ENCODE results near the gene UBN2. TPM values are rescaled to one million over a fixed set of nuclear protein-coding genes. Genes with fewer than 3 reads are reported as not detected.

The UBN2 gene
- total and polyA plus RNA-seq, 10 of the 15 experiments (the other 5 are each of a cell fraction or from before 2014, with no cell fraction given) = 0.27 to 8.5 (median 2.5) TPM

- DNase-seq (ENCODE audit: low read depth, low spot score) (no peak), ATAC-seq (no peak), FAIRE-seq (no peak)
- TF ChIP-seq GABPA (IDR thresholded peaks at IDR 0.05; ENCODE audit: low read depth) = no peak
- no peak for TF ChIP-seq ZBED1 (IDR thresholded peaks at IDR 0.05; ENCODE audit: borderline replicate concordance)
- no peak for TF ChIP-seq NFYB (IDR thresholded peaks at IDR 0.05; ENCODE audit: insufficient read depth, low read depth, low read length)
- no peak for TF ChIP-seq PAX5 (IDR thresholded peaks at IDR 0.05; ENCODE audit: borderline replicate concordance, low read depth, low read length)
- no peak for TF ChIP-seq HCFC1 (IDR thresholded peaks at IDR 0.05; ENCODE audit: low read length)
- no peak for TF ChIP-seq ATF3 (IDR thresholded peaks at IDR 0.05; ENCODE audit: borderline replicate concordance, extremely low read depth, low read depth, low read length)
- no peaks in the 10 kb centered on the region for H3K79me2 ChIP-seq (ENCODE audit: control insufficient read depth, insufficient read depth, low read length)
- no peak overlapping the region for H2AFZ ChIP-seq (ENCODE audit: control insufficient read depth, low read depth, low read length)
- H3K4me2 ChIP-seq (ENCODE audit: control insufficient read depth, insufficient read depth) = no peak overlapping the region
- no peak overlapping the region for H3K4me3 ChIP-seq
- no peaks in the 10 kb centered on the region for H4K20me1 ChIP-seq (ENCODE audit: control insufficient read depth, insufficient read depth)
- peaks cover 0 to 24% of the 10 kb centered on the region in 2 experiments; a peak in 2 of 4 replicates for H3K36me3 ChIP-seq (ENCODE audit: control insufficient read depth in 2 of 2, insufficient read depth in 2 of 2, low read length in 1 of 2)
- 84% methylated on average over 6 of the region's 6 CpGs for WGBS (ENCODE audit: insufficient coverage, insufficient replicate concordance, low lambda C conversion rate, missing lambda C conversion rate)
- no peaks in the 10 kb centered on the region for H3K27me3 ChIP-seq (replicated peaks in 1 of 2; ENCODE audit: control insufficient read depth in 2 of 2, insufficient read depth in 2 of 2, low read length in 1 of 2)
- intact Hi-C loops (cut with micrococcal nuclease; ENCODE audit: unreplicated experiment) (no loop called here), in situ Hi-C loops (cut with MboI) (no loop called here)
- H3K9ac ChIP-seq (ENCODE audit: control insufficient read depth, insufficient read depth, low read length) = no peak overlapping the region
- SMC1A ChIA-PET (ENCODE audit: uncharacterized antibody, unreplicated experiment) = no interaction called here
- H3K27ac ChIP-seq (ENCODE audit: control insufficient read depth, insufficient read depth) = no peak overlapping the region
- no peaks in the 10 kb centered on the region for H3K9me3 ChIP-seq (replicated peaks; ENCODE audit: control insufficient read depth, insufficient read depth, low read length)
- no peaks in the 10 kb centered on the region for H3K4me1 ChIP-seq (ENCODE audit: control insufficient read depth, insufficient read depth, low read length)
- CTCF ChIA-PET = no interaction called here
- no TSS peak for BruUV-seq (replicated peaks)
- POLR2A ChIA-PET = no interaction called here
- RAD21 ChIA-PET (ENCODE audit: unreplicated experiment) = no interaction called here
These were observed 23.2 kb downstream of the UBN2 start for GRCh38 chr7:139254281-139254680.

GRCh38 chr7:139254728-139255127, 23.7 kb downstream of the UBN2 start:
- ChIA-PET RAD21 (ENCODE audit: unreplicated experiment) (no interaction called here), CTCF (no interaction called here), POLR2A (no interaction called here), SMC1A (ENCODE audit: uncharacterized antibody, unreplicated experiment) (no interaction called here)
- ATAC-seq = no peak
- in situ Hi-C loops (cut with MboI) (no loop called here), intact Hi-C loops (cut with micrococcal nuclease; ENCODE audit: unreplicated experiment) (no loop called here)
- TF ChIP-seq HSF1 (IDR thresholded peaks at IDR 0.05; ENCODE audit: low read depth, low read length) = no peak
- H3K4me2 ChIP-seq (ENCODE audit: control insufficient read depth, insufficient read depth) = no peak overlapping the region
- no peak overlapping the region for H3K4me3 ChIP-seq
- H4K20me1 ChIP-seq (ENCODE audit: control insufficient read depth, insufficient read depth) = no peaks in the 10 kb centered on the region
- no peak overlapping the region for H3K9ac ChIP-seq (ENCODE audit: control insufficient read depth, insufficient read depth, low read length)
- no peaks in the 10 kb centered on the region for H3K79me2 ChIP-seq (ENCODE audit: control insufficient read depth, insufficient read depth, low read length)
- no peaks in the 10 kb centered on the region for H3K4me1 ChIP-seq (ENCODE audit: control insufficient read depth, insufficient read depth, low read length)
- peaks cover 0 to 24% of the 10 kb centered on the region in 2 experiments; a peak in 2 of 4 replicates for H3K36me3 ChIP-seq (ENCODE audit: control insufficient read depth in 2 of 2, insufficient read depth in 2 of 2, low read length in 1 of 2)
- H3K9me3 ChIP-seq (replicated peaks; ENCODE audit: control insufficient read depth, insufficient read depth, low read length) = no peaks in the 10 kb centered on the region
- no peak for DNase-seq (ENCODE audit: low read depth, low spot score)
- no peaks in the 10 kb centered on the region for H3K27me3 ChIP-seq (replicated peaks in 1 of 2; ENCODE audit: control insufficient read depth in 2 of 2, insufficient read depth in 2 of 2, low read length in 1 of 2)
- FAIRE-seq = no peak
- H3K27ac ChIP-seq (ENCODE audit: control insufficient read depth, insufficient read depth) = no peak overlapping the region
- no peak overlapping the region for H2AFZ ChIP-seq (ENCODE audit: control insufficient read depth, low read depth, low read length)
- WGBS (ENCODE audit: insufficient coverage, insufficient replicate concordance, low lambda C conversion rate, missing lambda C conversion rate) = 87% methylated on average over 4 of the region's 4 CpGs
- no TSS peak for BruUV-seq (replicated peaks)
